ENCODE measurements around the gene AGBL4. TPM values are rescaled to one million over a fixed set of nuclear protein-coding genes. Genes with fewer than 3 reads are reported as not detected.
A peak's percentile ranks its signal among the peaks of the same experiment; 100 is the strongest.

AGBL4 gene
- polyA plus RNA-seq, 3 donors: 0.05 TPM; not detected in 2

GRCh38 chr1:48530727-48531351, 1492.9 kb downstream of the AGBL4 start:
- peaks cover 3 to 11% (median 7%) of the 10 kb centered on the region in 3 donors for H3K27me3 Mint-ChIP-seq (ENCODE audit: low read depth in 3 of 3)
- DNase-seq: peak in 2 of 3 donors; percentile 5 to 8
- no peak overlapping the region for H2AFZ ChIP-seq (ENCODE audit: insufficient read depth, low read depth, low read length, poor library complexity, severe bottlenecking)
- H3K27ac ChIP-seq (ENCODE audit: low read depth in 1 of 2, low read length in 2 of 2): no peak overlapping the region
- WGBS (ENCODE audit: insufficient coverage): no CpG with 5 or more reads among the region's 2 CpGs
- H3K79me2 ChIP-seq (ENCODE audit: insufficient read depth, low read length): no peaks in the 10 kb centered on the region
- peak; percentile 81 for TF ChIP-seq CTCF (IDR thresholded peaks at IDR 0.05)
- H3K9me3 ChIP-seq (replicated peaks in 1 of 2; ENCODE audit: control insufficient read depth in 1 of 2, insufficient read depth in 1 of 2, low read length in 2 of 2): no peaks in the 10 kb centered on the region
- H4K20me1 ChIP-seq (ENCODE audit: insufficient read depth, low read length): no peaks in the 10 kb centered on the region
- no peak overlapping the region for H3K4me2 ChIP-seq (replicated peaks; ENCODE audit: extremely low read depth, low read length, poor library complexity, severe bottlenecking)
- no peaks in the 10 kb centered on the region for H3K4me1 Mint-ChIP-seq
- H3K36me3 Mint-ChIP-seq: no peaks in the 10 kb centered on the region
- H3K27me3 ChIP-seq (ENCODE audit: control insufficient read depth in 2 of 2, insufficient read depth in 2 of 2, low read length in 2 of 2): peaks cover 0 to 2% of the 10 kb centered on the region in 2 donors
- no peak overlapping the region for H3K9ac ChIP-seq (ENCODE audit: insufficient read depth, low read length, poor library complexity, severe bottlenecking)
- H3K4me1 ChIP-seq (ENCODE audit: control insufficient read depth in 1 of 2, insufficient read depth in 2 of 2, low read length in 2 of 2): no peaks in the 10 kb centered on the region
- intact Hi-C loops (cut with micrococcal nuclease): no loop called here
- H3K9me3 Mint-ChIP-seq: no peaks in the 10 kb centered on the region
- no peak overlapping the region for H3K27ac Mint-ChIP-seq
- no peak overlapping the region for H3K4me3 ChIP-seq (replicated peaks in 1 of 3; ENCODE audit: low read depth in 2 of 3, low read length in 3 of 3)
- no peaks in the 10 kb centered on the region for H3K36me3 ChIP-seq (replicated peaks in 1 of 2; ENCODE audit: control insufficient read depth in 1 of 2, insufficient read depth in 2 of 2, low read length in 2 of 2)
- no peak overlapping the region for H3K4me3 Mint-ChIP-seq

- 90% methylated on average over 4 of the region's 5 CpGs for WGBS (ENCODE audit: insufficient coverage)
- Histone ChIP-seq H3K79me2 (ENCODE audit: insufficient read depth, low read length) (no peaks in the 10 kb centered on the region), H3K27ac (ENCODE audit: low read depth in 1 of 2, low read length in 2 of 2) (no peak overlapping the region), H3K4me2 (replicated peaks; ENCODE audit: extremely low read depth, low read length, poor library complexity, severe bottlenecking) (no peak overlapping the region), H3K9ac (ENCODE audit: insufficient read depth, low read length, poor library complexity, severe bottlenecking) (no peak overlapping the region), H3K27me3 (ENCODE audit: control insufficient read depth in 2 of 2, insufficient read depth in 2 of 2, low read length in 2 of 2) (no peaks in the 10 kb centered on the region), H3K4me1 (ENCODE audit: control insufficient read depth in 1 of 2, insufficient read depth in 2 of 2, low read length in 2 of 2) (no peaks in the 10 kb centered on the region), H2AFZ (ENCODE audit: insufficient read depth, low read depth, low read length, poor library complexity, severe bottlenecking) (no peak overlapping the region), H4K20me1 (ENCODE audit: insufficient read depth, low read length) (no peaks in the 10 kb centered on the region), H3K9me3 (replicated peaks in 1 of 2; ENCODE audit: control insufficient read depth in 1 of 2, insufficient read depth in 1 of 2, low read length in 2 of 2) (no peaks in the 10 kb centered on the region), H3K4me3 (replicated peaks in 1 of 3; ENCODE audit: low read depth in 2 of 3, low read length in 3 of 3) (no peak overlapping the region), H3K36me3 (replicated peaks in 1 of 2; ENCODE audit: control insufficient read depth in 1 of 2, insufficient read depth in 2 of 2, low read length in 2 of 2) (no peaks in the 10 kb centered on the region)
- Mint-ChIP-seq H3K4me1 (no peaks in the 10 kb centered on the region), H3K9me3 (no peaks in the 10 kb centered on the region), H3K27ac (no peak overlapping the region), H3K27me3 (ENCODE audit: low read depth in 3 of 3) (peaks cover 5 to 13% (median 7%) of the 10 kb centered on the region in 3 donors), H3K4me3 (no peak overlapping the region), H3K36me3 (no peaks in the 10 kb centered on the region)
- intact Hi-C loops (cut with micrococcal nuclease): no loop called here
- TF ChIP-seq CTCF (IDR thresholded peaks at IDR 0.05): no peak
- DNase-seq: no peak
Observed at GRCh38 chr1:48527051-48527450, 1496.7 kb downstream of the AGBL4 start.
